BLaER1 (cell line): ENCODE data around the gene NFE2.

Experiments used
- H3K27ac ChIP-seq: shearing (Covaris generic); formaldehyde crosslinking; 2 replicates; pipeline ENCODE4 v1.8.1; 2022
- H3K27me3 ChIP-seq: shearing (Covaris generic); formaldehyde crosslinking; 2 replicates; pipeline ENCODE4 v1.8.1; 2022
- H3K36me3 ChIP-seq: shearing (Covaris generic); formaldehyde crosslinking; 2 replicates; pipeline ENCODE4 v1.8.1; 2022
- H3K4me1 ChIP-seq: shearing (Covaris generic); formaldehyde crosslinking; 2 replicates; pipeline ENCODE4 v1.8.1; 2022
- H3K4me2 ChIP-seq: shearing (Covaris generic); formaldehyde crosslinking; 2 replicates; pipeline ENCODE4 v1.8.1; 2022
- H3K4me3 ChIP-seq: shearing (Covaris generic); formaldehyde crosslinking; 2 replicates; pipeline ENCODE4 v1.8.1; 2022
- H3K9ac ChIP-seq: shearing (Covaris generic); formaldehyde crosslinking; 2 replicates; pipeline ENCODE4 v1.8.1; 2022
- H3K9me3 ChIP-seq: shearing (Covaris generic); formaldehyde crosslinking; 2 replicates; pipeline ENCODE4 v1.8.1; 2022
- H4K20me1 ChIP-seq: shearing (Covaris generic); formaldehyde crosslinking; 2 replicates; pipeline ENCODE4 v1.8.1; 2022
- Cebpa-rat ChIP-seq: shearing (Covaris generic); IDR thresholded peaks from 2 replicates; pipeline ENCODE4 v1.8.1; 2022

Gene NFE2

DNA sequence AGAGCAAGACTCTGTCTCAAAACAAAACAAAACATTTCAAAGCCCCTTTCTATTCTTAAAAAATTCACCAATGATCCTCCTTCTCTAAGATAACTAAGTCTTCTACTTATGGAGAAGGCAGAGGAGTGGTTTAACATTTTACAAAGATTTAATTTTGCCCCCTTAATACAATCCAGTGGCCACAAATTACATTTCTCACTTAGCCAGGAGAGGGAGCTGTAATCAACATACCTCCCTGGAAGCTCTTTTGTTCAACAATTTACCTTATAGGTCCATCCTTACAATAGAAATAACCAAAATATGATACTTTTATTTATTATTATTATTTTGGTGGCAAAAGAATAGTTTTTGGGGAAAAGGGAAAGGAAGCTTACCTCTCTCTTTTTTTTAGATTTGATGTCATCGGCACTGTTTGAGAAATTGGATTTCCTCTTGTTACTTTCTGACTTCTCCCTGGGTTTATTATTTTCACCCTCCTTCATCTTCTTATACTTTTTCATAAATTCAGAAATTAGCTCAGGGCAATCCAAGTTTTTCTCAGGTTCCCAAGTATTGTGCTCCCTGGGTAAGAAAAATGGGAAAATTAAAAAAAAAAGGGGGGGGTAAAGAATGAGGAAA is 49.0 kb downstream of the NFE2 start:
- H3K36me3 ChIP-seq: peaks cover 96% of the 10 kb centered on the region

DNA sequence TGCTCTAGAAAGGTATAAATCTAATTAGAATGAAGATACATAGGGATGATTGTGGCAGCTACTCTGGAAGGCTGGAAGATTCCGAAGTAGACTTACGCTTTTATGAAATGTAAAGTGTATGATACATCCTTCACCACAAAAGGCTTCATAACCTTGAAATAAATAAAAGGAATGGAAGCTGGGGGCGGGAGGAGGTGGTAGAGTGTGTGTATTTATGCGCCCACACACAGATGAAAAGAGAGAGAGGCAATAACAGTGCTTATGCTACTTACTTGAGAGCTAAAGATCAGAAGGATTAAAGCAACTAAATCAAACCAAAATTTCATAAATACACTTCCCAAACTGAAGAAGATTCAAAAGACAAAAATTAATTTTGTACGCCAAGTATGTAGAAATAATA is 51.3 kb downstream of the NFE2 start:
- no peaks in the 10 kb centered on the region for H3K4me1 ChIP-seq
- no peak overlapping the region for H3K4me3 ChIP-seq
- no peaks in the 10 kb centered on the region for H3K27me3 ChIP-seq
- no peak for TF ChIP-seq Cebpa-rat
- H3K4me2 ChIP-seq: no peak overlapping the region
- no peaks in the 10 kb centered on the region for H3K9me3 ChIP-seq
- H3K36me3 ChIP-seq: peaks cover 96% of the 10 kb centered on the region
- H3K27ac ChIP-seq: no peak overlapping the region
- no peak overlapping the region for H3K9ac ChIP-seq
- peaks cover 40% of the 10 kb centered on the region for H4K20me1 ChIP-seq

More for the DNA sequence above, 49.0 kb downstream of the NFE2 start:
- Histone ChIP-seq H3K27ac (no peak overlapping the region), H3K4me1 (no peaks in the 10 kb centered on the region), H3K9me3 (no peaks in the 10 kb centered on the region), H3K4me3 (no peak overlapping the region), H3K27me3 (no peaks in the 10 kb centered on the region), H4K20me1 (peaks cover 55% of the 10 kb centered on the region), H3K9ac (no peak overlapping the region), H3K4me2 (no peak overlapping the region)
- TF ChIP-seq Cebpa-rat: no peak

DNA sequence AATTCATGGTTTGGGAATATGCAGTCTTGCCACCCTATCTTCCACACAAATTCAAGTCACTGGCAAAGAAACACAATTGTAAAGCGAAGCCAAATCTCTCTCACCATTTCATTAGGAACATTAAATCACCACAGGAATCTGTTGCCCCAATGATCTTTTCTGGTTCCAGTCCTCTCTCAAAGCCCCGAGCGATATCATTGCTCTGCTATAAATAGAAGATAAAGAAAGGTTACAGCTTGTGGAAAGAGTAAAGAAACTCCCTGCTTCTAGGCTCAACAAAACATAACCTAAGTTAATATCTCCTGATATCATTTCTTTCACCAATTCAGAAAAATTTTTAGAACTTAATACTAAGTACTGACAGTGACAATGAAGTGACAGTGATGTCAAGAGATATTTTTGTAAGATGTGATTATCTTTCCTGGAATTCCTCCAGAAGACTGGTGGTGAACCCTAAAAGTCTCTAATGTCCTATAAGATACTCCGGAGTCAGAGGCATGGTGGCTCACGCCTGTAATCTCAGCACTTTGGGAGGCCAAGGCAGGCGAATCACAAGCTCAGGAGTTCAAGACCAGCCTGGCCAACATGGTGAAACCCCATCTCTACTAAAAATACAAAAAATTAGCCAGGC is 54.7 kb downstream of the NFE2 start:
- no peaks in the 10 kb centered on the region for H3K9me3 ChIP-seq
- H3K4me2 ChIP-seq: no peak overlapping the region
- H3K4me3 ChIP-seq: no peak overlapping the region
- no peaks in the 10 kb centered on the region for H3K27me3 ChIP-seq
- H3K4me1 ChIP-seq: no peaks in the 10 kb centered on the region
- peaks cover 100% of the 10 kb centered on the region for H3K36me3 ChIP-seq
- TF ChIP-seq Cebpa-rat: no peak
- no peak overlapping the region for H3K9ac ChIP-seq
- no peak overlapping the region for H3K27ac ChIP-seq
- H4K20me1 ChIP-seq: peaks cover 29% of the 10 kb centered on the region
